NCI-H2107 treated with DMSO at 0.1 percent for 48 hours (cell line): ENCODE results near the gene ADCY10.
"Not testable (repeated sequence)": the region's sequence is repeated elsewhere in the genome, so short reads cannot be mapped to it uniquely, and the experiment has no call there.

Experiments used
- DNase-seq: peaks from one replicate; lab custom pipeline; 2025; ENCODE audit not compliant: unreplicated experiment; lab: John Stamatoyannopoulos, UW

The ADCY10 gene

DNA sequence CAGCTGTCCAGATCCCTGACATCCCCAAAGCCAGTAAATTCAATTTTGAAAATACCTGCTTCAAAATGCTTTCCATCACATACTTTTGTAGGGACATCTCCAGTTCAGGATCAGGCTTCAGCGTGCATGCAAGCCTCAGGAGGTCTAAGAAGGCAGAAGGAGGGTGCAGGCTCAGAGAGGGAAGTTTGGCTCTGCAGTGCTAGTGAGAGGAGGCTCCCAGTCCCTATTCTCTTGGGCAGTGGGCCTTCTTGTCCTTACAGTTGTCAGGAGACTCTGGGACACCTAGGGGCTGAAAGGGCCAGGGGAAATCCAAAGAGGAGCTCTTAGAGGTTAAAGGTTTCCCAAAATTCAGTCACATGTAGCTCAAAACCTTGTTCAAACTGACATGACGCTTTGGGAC lies 20.1 kb downstream of the ADCY10 start:
- no peak for DNase-seq

- no peak for DNase-seq
These were observed 23.5 kb downstream of the ADCY10 start for GRCh38 chr1:167890400-167890799.

- not testable (repeated sequence) for DNase-seq
These were observed 26.7 kb downstream of the ADCY10 start for GRCh38 chr1:167887187-167887586.

DNA sequence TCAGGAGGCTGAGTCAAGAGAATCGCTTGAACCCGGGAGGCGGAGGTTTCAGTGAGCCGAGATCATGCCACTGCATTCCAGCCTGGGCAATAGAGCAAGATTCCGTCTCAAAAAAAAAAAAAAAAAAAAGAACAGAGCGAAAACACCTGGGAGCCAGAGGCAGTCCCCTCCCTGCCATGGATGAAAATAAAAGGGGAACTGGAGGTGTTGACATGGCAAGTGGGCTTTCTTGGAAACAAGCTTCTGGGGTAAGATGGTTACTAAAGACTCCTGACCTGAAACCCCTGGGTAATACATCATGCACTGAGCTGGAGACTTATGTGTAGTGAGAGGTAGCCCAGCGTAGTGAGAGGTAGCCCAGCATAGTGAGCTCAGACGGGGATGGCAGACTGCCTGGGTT lies 31.6 kb downstream of the ADCY10 start:
- no peak for DNase-seq

DNA sequence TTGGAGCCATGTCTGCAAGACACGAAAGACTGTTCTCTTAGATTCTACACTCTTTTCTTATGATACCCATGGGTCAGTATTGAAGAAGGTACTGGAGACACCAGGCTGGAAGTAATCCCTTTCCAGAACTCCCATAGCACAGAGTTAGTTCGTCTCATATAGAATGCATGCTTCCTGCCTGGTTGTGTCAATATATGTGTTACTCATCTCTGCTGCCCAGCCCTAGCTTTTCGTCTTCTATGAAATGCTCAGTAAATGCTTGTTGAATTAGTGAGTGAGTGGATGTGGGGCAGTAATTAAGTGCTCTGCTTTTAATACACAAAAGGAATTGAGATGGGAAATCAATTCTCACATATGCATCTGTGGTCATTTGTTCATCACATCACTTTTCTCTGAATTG lies 32.1 kb downstream of the ADCY10 start:
- no peak for DNase-seq

GRCh38 chr1:167881069-167881468 lies 32.9 kb downstream of the ADCY10 start:
- DNase-seq, result no peak

DNA sequence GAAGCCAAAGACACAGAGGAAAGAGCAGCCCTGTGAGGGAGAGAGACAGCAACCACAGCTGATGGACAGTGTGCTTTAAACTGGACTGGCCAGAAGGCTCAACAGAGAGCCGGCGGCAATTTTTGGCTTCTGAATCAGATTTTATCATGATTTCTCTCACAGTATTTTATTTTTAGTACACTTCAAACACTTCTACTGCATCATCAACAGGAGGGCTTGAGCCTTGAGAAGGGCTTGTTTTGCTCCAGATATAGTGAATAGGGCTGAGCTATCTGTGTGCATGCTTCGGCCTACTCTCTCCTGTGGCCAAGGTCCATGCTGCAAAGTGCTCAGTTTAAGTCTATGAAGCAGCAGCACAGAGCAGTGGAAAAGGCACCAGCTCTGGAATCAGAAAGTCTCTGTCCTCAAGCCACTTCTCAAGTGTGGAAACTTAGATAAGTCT lies 33.3 kb downstream of the ADCY10 start:
- no peak for DNase-seq

GRCh38 chr1:167879508-167879907 lies 34.4 kb downstream of the ADCY10 start:
- no peak for DNase-seq

- DNase-seq, result no peak
These were observed 35.4 kb downstream of the ADCY10 start for GRCh38 chr1:167878372-167879160.

DNA sequence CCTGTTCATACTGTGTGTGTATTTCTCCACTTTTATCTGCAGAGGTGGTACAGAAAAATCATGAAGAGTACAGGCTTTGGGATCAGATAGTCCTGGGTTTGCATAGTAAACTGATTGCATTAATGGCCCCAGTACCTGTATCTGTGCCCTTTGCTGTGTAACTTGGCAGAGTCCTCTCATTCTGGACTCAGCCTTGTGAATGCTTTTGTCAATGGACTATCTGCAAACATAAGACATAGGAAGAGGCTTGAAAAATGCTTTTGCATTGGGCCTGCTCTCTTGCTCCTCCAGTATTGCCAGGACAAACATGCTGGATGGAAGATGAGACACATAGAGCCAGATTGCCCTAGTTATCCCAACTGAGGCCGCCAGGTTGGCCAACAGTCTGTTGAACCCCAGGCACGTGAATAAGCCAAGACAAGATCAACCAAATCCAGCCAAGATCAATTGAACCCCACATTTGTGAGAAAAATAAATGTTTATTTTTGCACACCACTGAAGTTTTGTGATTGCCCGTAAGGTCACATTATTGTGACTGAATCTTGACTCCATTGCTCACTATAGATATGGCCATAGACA lies 37.2 kb downstream of the ADCY10 start:
- DNase-seq, result no peak

DNA sequence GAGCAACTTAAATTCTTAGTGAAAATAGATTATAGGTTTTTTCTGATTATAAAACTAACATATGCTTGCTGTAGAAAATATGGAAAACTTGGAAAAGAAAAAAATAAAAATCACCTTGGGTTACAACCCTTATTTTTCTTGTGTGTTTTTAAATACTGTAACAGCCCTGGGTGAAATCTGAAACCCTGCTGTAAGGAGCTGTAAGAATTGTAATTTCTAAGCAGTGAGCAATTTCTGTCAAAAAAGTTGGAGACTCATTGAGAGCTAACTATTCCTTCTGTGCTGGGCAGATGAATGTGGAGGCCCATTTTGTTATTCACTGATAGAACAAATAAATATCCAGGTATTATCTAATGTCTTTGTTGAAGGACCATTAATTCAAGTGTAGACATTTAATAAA lies 42.6 kb downstream of the ADCY10 start:
- DNase-seq, result no peak

DNA sequence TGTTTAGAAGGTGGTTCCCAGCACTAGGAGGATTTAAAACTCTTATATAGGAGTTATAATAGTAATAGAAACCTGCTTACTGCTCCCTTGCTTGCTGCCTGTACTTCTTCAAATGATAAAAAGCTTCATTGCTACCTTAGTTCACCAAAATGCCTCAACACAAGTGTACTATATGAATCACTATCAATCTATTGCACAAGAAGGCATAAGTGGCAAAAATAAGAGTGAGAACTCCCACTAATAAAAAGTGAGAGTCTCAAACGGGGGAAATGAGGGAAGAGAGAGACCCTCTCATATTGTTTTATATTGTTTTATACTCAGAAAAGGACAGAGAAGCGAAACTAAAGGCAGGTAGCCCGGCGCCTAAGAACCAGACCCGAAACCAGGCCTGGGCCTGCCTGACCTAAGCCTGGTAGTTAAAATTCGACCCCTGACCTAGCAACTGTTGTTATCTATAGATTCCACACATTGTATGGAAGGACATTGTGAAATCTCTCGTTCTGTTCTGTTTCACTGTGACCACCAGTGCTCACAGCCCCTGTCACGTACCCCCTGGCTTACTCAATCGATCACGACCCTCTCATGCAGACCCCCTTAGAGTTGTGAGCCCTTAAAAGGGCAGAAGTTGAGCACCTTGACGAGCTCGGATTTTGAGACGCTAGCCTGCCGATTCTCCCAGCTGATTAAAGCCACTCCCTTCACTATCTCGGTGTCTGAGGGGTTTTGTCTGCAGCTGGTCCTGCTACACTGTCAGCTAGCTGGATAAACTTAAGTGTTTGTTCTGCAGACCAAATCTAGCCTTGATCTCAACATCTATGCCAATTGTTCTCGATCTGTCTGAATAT lies 44.6 kb downstream of the ADCY10 start:
- not testable (repeated sequence) for DNase-seq

- DNase-seq, result not testable (repeated sequence)
These were observed 47.1 kb downstream of the ADCY10 start for GRCh38 chr1:167866739-167867414.

DNA sequence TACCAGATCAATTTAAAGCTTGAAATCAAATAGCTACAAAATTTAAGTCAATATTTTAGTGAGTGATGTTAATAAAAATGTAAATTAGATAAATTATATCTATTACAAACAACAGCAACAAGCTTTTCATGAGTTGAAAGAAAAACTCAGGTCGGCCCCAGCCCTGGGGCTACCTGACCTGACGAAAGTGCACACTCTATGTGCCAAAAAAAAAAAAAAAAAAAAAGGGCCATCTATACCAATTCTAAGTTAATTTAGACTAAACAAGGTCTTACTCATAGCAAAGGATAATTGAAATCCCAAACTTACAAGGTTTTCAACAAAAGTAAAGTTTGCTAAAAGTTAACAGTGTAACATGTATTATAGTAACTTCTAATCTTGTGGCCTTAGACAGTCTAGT lies 47.6 kb downstream of the ADCY10 start:
- DNase-seq, result not testable (repeated sequence)

DNA sequence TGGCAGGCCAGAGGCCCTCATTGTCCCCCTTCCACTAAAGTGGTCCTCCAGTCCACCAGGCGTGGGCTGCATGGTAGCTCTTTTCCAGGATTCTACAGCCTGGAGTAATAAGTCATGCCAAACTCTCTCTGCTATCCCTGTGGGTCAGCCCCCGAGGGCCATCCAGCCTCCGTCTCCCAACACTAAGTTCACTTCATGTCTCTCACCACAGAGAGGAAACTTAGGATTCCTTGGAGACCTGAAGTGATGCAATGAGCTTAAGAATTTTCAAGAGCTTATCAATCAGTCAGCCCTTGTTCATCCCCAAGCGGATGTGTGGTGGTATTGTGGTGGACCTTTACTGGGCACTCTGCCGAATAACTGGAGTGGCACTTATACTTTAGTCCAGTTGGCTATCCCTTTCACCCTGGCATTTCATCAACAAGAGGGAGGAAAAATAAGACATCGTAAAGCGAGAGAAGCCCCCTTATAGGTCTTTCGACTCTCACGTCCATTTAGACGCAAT lies 48.1 kb downstream of the ADCY10 start:
- not testable (repeated sequence) for DNase-seq

- not testable (repeated sequence) for DNase-seq
These were observed 48.7 kb downstream of the ADCY10 start for GRCh38 chr1:167865193-167865592.

GRCh38 chr1:167864392-167865032 lies 49.4 kb downstream of the ADCY10 start:
- DNase-seq, result no peak

DNA sequence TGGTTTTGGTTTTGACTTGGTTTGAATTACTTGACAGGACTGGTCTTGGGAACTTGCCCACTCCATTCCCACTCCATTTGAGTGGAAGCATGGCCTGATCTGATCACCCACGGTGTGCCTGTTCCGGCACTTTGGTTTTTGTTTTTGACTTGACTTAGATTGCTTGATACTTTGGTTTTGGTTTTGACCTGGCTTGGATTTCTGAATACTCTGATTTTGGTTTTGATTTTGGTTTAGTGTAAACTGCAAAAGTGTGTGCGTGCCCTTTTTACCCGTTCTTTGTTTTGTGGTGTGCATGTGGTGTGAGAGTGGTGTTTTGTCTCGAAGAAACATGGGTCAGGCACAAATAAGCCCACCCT lies 50.0 kb downstream of the ADCY10 start:
- DNase-seq, result no peak

DNA sequence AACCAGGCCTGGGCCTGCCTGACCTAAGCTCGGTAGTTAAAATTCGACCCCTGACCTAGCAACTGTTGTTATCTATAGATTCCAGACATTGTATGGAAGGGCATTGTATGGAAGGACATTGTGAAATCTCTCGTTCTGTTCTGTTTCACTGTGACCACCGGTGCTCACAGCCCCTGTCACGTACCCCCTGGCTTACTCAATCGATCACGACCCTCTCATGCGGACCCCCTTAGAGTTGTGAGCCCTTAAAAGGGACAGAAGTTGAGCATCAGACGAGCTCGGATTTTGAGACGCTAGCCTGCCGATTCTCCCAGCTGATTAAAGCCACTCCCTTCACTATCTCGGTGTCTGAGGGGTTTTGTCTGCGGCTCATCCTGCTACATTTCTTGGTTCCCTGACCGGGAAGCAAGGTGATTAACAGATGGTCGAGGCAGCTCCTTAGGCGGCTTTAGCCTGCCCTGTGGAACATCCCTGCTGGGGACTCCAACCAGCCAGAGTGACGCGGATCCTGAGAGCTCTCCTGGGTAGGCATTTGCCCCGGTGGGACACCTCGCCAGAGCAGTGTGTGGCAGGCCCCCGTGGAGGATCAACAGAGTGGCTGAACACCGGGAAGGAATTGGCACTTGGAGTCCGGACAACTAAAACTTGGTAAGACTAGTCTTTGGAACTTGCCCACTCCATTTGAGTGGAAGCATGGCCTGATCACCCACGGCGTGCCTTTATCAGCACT lies 50.6 kb downstream of the ADCY10 start:
- not testable (repeated sequence) for DNase-seq
